Mesendoderm (in vitro differentiated cells): ENCODE data around the gene ABCA13.
A peak's percentile ranks its signal among the peaks of the same experiment; 100 is the strongest.

ENCODE experiments used
- DNase-seq: peaks from one replicate; pipeline ENCODE4 v3.0.0; 2013
- H2AK5ac ChIP-seq: 2 replicates; pipeline ENCODE4 v1.6.1; 2013; ENCODE audit warnings: low read length, inconsistent platforms
- H2BK120ac ChIP-seq: 2 replicates; pipeline ENCODE4 v1.6.1; 2013; ENCODE audit warnings: low read depth, mild to moderate bottlenecking, low read length, moderate library complexity, mixed read lengths
- H2BK15ac ChIP-seq: replicated peaks from 2 replicates; pipeline ENCODE4 v1.6.1; 2013; ENCODE audit warnings: low read depth, mild to moderate bottlenecking, moderate library complexity
- H2BK5ac ChIP-seq: 2 replicates; pipeline ENCODE4 v1.6.1; 2013; ENCODE audit warnings: low read length, inconsistent platforms
- H3K18ac ChIP-seq: 2 replicates; pipeline ENCODE4 v1.6.1; 2013; ENCODE audit warnings: mild to moderate bottlenecking, low read length, mixed read lengths
- H3K23ac ChIP-seq: one replicate; pipeline ENCODE4 v1.6.1; 2013; ENCODE audit warnings: low read length
- H3K27ac ChIP-seq: 2 replicates; pipeline ENCODE4 v1.5.1; 2013; ENCODE audit warnings: low read depth, mild to moderate bottlenecking, inconsistent platforms, low read length, moderate library complexity
- H3K27me3 ChIP-seq: 2 replicates; pipeline ENCODE4 v1.6.1; 2013; ENCODE audit warnings: low read length, control low read depth, mild to moderate bottlenecking, inconsistent platforms; ENCODE audit not compliant: insufficient read depth, poor library complexity
- H3K36me3 ChIP-seq: 2 replicates; pipeline ENCODE4 v1.6.1; 2013; ENCODE audit warnings: low read length, inconsistent platforms; ENCODE audit not compliant: control insufficient read depth, insufficient read depth
- H3K4ac ChIP-seq: one replicate; pipeline ENCODE4 v1.6.1; 2013; ENCODE audit warnings: low read depth, mild to moderate bottlenecking, low read length, moderate library complexity
- H3K4me1 ChIP-seq: 2 replicates; pipeline ENCODE4 v1.6.1; 2013; ENCODE audit warnings: low read depth, low read length, inconsistent platforms; ENCODE audit not compliant: control insufficient read depth
- H3K4me2 ChIP-seq: 2 replicates; pipeline ENCODE4 v1.6.1; 2013; ENCODE audit warnings: low read length
- H3K4me3 ChIP-seq: 2 replicates; pipeline ENCODE4 v1.5.1; 2013; ENCODE audit warnings: mild to moderate bottlenecking, low read length
- H3K56ac ChIP-seq: one replicate; pipeline ENCODE4 v1.6.1; 2013; ENCODE audit warnings: low read length
- H3K79me1 ChIP-seq: 2 replicates; pipeline ENCODE4 v1.6.1; 2013; ENCODE audit warnings: low read length, inconsistent platforms
- H3K79me2 ChIP-seq: 2 replicates; pipeline ENCODE4 v1.6.1; 2013; ENCODE audit warnings: mild to moderate bottlenecking, low read length; ENCODE audit not compliant: control insufficient read depth, insufficient read depth
- H3K9ac ChIP-seq: 2 replicates; pipeline ENCODE4 v1.6.1; 2013; ENCODE audit warnings: low read length, inconsistent platforms
- H4K5ac ChIP-seq: one replicate; pipeline ENCODE4 v1.6.1; 2013; ENCODE audit warnings: low read length
- H4K8ac ChIP-seq: one replicate; pipeline ENCODE4 v1.6.1; 2013; ENCODE audit warnings: low read depth, mild to moderate bottlenecking, control low read depth, low read length, moderate library complexity
- WGBS: extraction: QIAGEN DNeasy Blood & Tissue Kit; methylation state at CpG from one replicate; pipeline ENCODE4 v1.1.7; 2013; ENCODE audit warnings: low lambda C conversion rate, missing lambda C conversion rate; ENCODE audit not compliant: insufficient coverage; ENCODE audit errors: extremely low coverage; 5-methylcytosine and 5-hydroxymethylcytosine counted together

Gene ABCA13

DNA sequence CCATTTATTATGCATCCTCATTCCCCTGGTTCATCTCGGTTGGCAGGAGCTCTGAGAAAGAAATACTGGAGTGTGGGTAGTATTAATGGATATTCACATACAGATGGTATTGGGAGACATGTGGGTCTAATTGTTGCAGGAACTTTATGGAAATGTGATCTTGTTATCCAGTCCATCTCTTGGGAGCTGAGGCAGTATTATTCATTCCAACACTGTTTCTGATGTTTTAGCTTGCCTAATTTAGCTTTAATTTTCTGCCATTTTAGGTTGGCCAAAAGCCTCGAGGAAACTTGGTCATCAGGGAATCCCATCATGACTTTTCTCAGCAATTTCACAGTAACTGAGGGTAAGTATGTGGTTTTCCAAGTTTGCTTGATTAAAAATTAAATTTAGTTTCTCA is 125.7 kb downstream of the ABCA13 start:
- no peak overlapping the region for H3K4me3 ChIP-seq
- no peak overlapping the region for H3K27ac ChIP-seq
- H3K4ac ChIP-seq: no peak overlapping the region
- no peak overlapping the region for H2AK5ac ChIP-seq
- no peak overlapping the region for H3K4me2 ChIP-seq
- H2BK15ac ChIP-seq: no peak overlapping the region
- no peak overlapping the region for H3K9ac ChIP-seq
- no peak overlapping the region for H3K56ac ChIP-seq
- H3K79me2 ChIP-seq: no peaks in the 10 kb centered on the region
- no peak overlapping the region for H4K8ac ChIP-seq
- H3K18ac ChIP-seq: no peak overlapping the region
- H3K36me3 ChIP-seq: no peaks in the 10 kb centered on the region
- no peaks in the 10 kb centered on the region for H3K27me3 ChIP-seq
- H3K23ac ChIP-seq: no peak overlapping the region
- no peaks in the 10 kb centered on the region for H3K4me1 ChIP-seq
- H3K79me1 ChIP-seq: no peaks in the 10 kb centered on the region
- WGBS: no CpG with 5 or more reads among the region's 2 CpGs
- DNase-seq: no peak
- H2BK120ac ChIP-seq: no peak overlapping the region
- H4K5ac ChIP-seq: no peak overlapping the region
- no peak overlapping the region for H2BK5ac ChIP-seq

DNA sequence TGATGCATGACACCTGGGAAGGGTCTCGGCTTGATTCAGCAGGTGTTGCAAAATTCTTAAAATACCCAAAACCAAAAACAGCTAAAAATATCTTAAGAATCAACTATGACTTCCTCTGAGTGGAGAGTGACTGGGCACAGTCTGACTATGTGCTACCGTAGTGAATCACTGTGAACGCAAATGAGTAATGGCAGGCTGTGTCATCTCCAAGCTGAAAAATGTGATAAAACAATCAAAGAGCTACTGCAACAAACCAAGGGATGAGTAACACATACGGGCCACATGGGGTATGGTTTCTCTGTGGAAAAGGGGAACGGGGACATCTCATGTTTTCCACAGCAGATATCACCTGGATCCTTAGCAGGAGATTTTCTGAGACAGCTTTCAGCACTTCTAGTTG is 127.5 kb downstream of the ABCA13 start:
- H2AK5ac ChIP-seq: no peak overlapping the region
- no peak overlapping the region for H2BK5ac ChIP-seq
- H3K27ac ChIP-seq: no peak overlapping the region
- H3K9ac ChIP-seq: no peak overlapping the region
- no peak overlapping the region for H3K4me3 ChIP-seq
- H3K36me3 ChIP-seq: no peaks in the 10 kb centered on the region
- H2BK120ac ChIP-seq: no peak overlapping the region
- H3K56ac ChIP-seq: no peak overlapping the region
- no peak overlapping the region for H3K18ac ChIP-seq
- DNase-seq: peak; percentile 5
- no peak overlapping the region for H3K23ac ChIP-seq
- no peak overlapping the region for H2BK15ac ChIP-seq
- H3K4ac ChIP-seq: no peak overlapping the region
- no peaks in the 10 kb centered on the region for H3K27me3 ChIP-seq
- no peaks in the 10 kb centered on the region for H3K4me1 ChIP-seq
- no peaks in the 10 kb centered on the region for H3K79me2 ChIP-seq
- H3K79me1 ChIP-seq: no peaks in the 10 kb centered on the region
- H3K4me2 ChIP-seq: no peak overlapping the region
- no peak overlapping the region for H4K5ac ChIP-seq
- no CpG with 5 or more reads among the region's 5 CpGs for WGBS
- H4K8ac ChIP-seq: no peak overlapping the region

DNA sequence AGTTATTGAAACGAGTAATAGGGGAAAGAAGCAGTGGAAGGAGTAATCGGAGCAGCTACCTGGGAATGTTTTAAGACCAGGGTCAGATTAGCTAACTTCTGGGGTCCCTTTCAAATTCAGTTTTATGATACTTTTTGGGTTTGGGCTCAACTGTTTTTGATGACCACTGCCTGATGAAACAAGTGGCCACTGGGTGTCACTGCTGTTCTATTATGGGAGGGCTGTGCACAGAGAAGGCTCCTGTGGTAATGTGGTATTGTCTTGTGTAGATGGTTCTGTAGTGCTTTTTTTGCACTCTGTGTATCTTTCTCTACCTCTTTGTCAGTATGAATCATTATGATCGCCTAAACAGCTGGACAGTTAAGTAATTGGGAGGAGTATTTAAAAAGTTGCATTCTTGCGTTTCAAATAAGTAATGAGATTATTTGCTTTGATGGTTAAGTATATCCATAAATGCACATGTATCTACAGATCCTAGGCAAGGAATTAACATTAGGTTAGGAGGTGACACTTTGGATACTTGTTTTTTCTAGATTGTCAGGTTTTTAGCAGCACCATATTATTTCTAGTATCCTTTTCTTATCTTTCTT is 128.4 kb downstream of the ABCA13 start:
- peak; percentile 63 for DNase-seq
- Histone ChIP-seq H3K79me1 (no peaks in the 10 kb centered on the region), H2BK15ac (no peak overlapping the region), H3K27ac (no peak overlapping the region), H3K4me2 (no peak overlapping the region), H3K56ac (no peak overlapping the region), H4K5ac (no peak overlapping the region), H3K36me3 (no peaks in the 10 kb centered on the region), H2BK120ac (no peak overlapping the region), H3K4me3 (no peak overlapping the region), H2BK5ac (no peak overlapping the region), H4K8ac (no peak overlapping the region), H3K18ac (no peak overlapping the region), H3K4me1 (no peaks in the 10 kb centered on the region), H3K23ac (no peak overlapping the region), H3K79me2 (no peaks in the 10 kb centered on the region), H3K9ac (no peak overlapping the region), H2AK5ac (no peak overlapping the region), H3K27me3 (no peaks in the 10 kb centered on the region), H3K4ac (no peak overlapping the region)
- no CpG with 5 or more reads among the region's 4 CpGs for WGBS

DNA sequence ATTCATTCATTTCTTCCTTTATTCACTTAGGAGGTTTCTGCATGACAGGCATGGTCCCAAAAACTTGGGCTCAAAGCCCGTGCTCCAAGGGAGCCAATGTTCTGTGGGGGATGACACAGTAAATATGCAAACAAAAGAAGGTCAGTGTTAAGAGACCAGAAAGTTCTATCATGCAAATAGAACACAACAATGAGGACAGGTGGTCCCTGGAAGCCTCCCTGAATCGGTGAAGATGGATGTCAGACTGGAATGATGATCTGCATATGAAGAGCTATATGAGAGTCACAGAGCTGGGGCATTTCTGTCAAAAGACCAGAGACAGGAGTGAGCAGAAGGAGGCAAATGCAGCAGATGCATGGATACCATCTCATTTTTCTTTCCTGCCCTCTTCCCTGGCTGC is 129.0 kb downstream of the ABCA13 start:
- no peak overlapping the region for H2BK120ac ChIP-seq
- H3K4me1 ChIP-seq: no peaks in the 10 kb centered on the region
- WGBS: no CpG with 5 or more reads among the region's 2 CpGs
- H2AK5ac ChIP-seq: no peak overlapping the region
- no peaks in the 10 kb centered on the region for H3K79me2 ChIP-seq
- no peak overlapping the region for H3K27ac ChIP-seq
- no peak overlapping the region for H3K23ac ChIP-seq
- H3K18ac ChIP-seq: no peak overlapping the region
- no peak overlapping the region for H3K4me2 ChIP-seq
- H4K8ac ChIP-seq: no peak overlapping the region
- H2BK5ac ChIP-seq: no peak overlapping the region
- H3K79me1 ChIP-seq: no peaks in the 10 kb centered on the region
- no peaks in the 10 kb centered on the region for H3K36me3 ChIP-seq
- no peak for DNase-seq
- H3K27me3 ChIP-seq: no peaks in the 10 kb centered on the region
- H3K4ac ChIP-seq: no peak overlapping the region
- no peak overlapping the region for H2BK15ac ChIP-seq
- H3K56ac ChIP-seq: no peak overlapping the region
- no peak overlapping the region for H3K4me3 ChIP-seq
- no peak overlapping the region for H4K5ac ChIP-seq
- no peak overlapping the region for H3K9ac ChIP-seq

DNA sequence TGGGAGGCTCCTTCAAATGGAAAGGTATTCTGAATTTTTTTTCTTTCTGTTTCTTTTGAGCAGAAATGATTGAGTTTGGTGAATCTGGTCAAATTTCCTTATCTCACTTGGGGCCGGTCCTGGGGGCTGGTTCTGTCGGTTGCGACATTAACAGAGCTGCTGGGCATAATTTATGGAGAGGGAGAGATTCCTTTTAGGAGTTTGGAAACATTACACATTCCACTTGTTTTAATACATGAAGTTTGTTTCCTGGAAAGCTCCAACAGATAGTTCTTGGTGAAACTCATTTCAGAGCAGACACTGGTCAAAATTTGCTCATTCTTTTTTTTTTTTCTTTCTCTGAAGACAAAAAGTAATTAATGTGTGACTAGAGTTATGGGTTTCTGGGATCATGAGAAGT is 129.9 kb downstream of the ABCA13 start:
- no peak overlapping the region for H3K18ac ChIP-seq
- no peak overlapping the region for H3K23ac ChIP-seq
- no peak overlapping the region for H2BK15ac ChIP-seq
- H3K4me3 ChIP-seq: no peak overlapping the region
- H2BK5ac ChIP-seq: no peak overlapping the region
- H3K79me2 ChIP-seq: no peaks in the 10 kb centered on the region
- H2AK5ac ChIP-seq: no peak overlapping the region
- H3K4me1 ChIP-seq: no peaks in the 10 kb centered on the region
- H4K5ac ChIP-seq: no peak overlapping the region
- no peaks in the 10 kb centered on the region for H3K36me3 ChIP-seq
- H3K4me2 ChIP-seq: no peak overlapping the region
- no peaks in the 10 kb centered on the region for H3K27me3 ChIP-seq
- no CpG with 5 or more reads among the region's 3 CpGs for WGBS
- H3K56ac ChIP-seq: no peak overlapping the region
- DNase-seq: no peak
- no peaks in the 10 kb centered on the region for H3K79me1 ChIP-seq
- no peak overlapping the region for H3K4ac ChIP-seq
- H3K9ac ChIP-seq: no peak overlapping the region
- no peak overlapping the region for H3K27ac ChIP-seq
- no peak overlapping the region for H4K8ac ChIP-seq
- H2BK120ac ChIP-seq: no peak overlapping the region

DNA sequence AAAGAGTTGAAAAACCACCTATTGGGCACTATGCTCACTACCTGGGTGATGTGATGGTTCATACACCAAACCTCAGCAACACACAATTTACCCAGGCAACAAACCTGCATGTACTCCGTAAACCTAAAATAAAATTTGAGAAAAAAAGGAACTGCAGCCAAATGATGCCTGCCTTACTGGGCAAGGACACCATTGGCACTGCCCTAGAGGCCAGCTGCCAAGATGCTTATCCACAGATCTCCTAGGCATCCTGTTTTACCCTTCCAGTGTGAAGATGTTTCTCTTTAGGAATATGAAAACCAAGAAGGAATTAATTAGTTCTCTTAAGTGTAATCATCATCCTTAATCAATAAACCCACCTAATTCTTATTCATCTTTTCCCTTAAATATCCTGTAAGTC is 133.4 kb downstream of the ABCA13 start:
- Histone ChIP-seq H3K27me3 (no peaks in the 10 kb centered on the region), H3K79me1 (no peaks in the 10 kb centered on the region), H3K4me1 (no peaks in the 10 kb centered on the region), H2AK5ac (no peak overlapping the region), H3K4me2 (no peak overlapping the region), H4K8ac (no peak overlapping the region), H4K5ac (no peak overlapping the region), H3K56ac (no peak overlapping the region), H3K9ac (no peak overlapping the region), H3K4me3 (no peak overlapping the region), H2BK15ac (no peak overlapping the region), H3K23ac (no peak overlapping the region), H3K36me3 (no peaks in the 10 kb centered on the region), H3K27ac (no peak overlapping the region), H2BK5ac (no peak overlapping the region), H3K4ac (no peak overlapping the region), H2BK120ac (no peak overlapping the region), H3K18ac (no peak overlapping the region), H3K79me2 (no peaks in the 10 kb centered on the region)
- no peak for DNase-seq
- WGBS: no CpG with 5 or more reads among the region's 1 CpG
